Kasumi-1 (cell line): ENCODE measurements around the gene NDUFB2.
"Not testable (repeated sequence)": the region's sequence is repeated elsewhere in the genome, so short reads cannot be mapped to it uniquely, and the experiment has no call there.

ENCODE experiments used
- DNase-seq, 2 experiments: peaks; one replicate each; lab custom pipeline; 2025; lab: John Stamatoyannopoulos, UW

Gene NDUFB2

DNA sequence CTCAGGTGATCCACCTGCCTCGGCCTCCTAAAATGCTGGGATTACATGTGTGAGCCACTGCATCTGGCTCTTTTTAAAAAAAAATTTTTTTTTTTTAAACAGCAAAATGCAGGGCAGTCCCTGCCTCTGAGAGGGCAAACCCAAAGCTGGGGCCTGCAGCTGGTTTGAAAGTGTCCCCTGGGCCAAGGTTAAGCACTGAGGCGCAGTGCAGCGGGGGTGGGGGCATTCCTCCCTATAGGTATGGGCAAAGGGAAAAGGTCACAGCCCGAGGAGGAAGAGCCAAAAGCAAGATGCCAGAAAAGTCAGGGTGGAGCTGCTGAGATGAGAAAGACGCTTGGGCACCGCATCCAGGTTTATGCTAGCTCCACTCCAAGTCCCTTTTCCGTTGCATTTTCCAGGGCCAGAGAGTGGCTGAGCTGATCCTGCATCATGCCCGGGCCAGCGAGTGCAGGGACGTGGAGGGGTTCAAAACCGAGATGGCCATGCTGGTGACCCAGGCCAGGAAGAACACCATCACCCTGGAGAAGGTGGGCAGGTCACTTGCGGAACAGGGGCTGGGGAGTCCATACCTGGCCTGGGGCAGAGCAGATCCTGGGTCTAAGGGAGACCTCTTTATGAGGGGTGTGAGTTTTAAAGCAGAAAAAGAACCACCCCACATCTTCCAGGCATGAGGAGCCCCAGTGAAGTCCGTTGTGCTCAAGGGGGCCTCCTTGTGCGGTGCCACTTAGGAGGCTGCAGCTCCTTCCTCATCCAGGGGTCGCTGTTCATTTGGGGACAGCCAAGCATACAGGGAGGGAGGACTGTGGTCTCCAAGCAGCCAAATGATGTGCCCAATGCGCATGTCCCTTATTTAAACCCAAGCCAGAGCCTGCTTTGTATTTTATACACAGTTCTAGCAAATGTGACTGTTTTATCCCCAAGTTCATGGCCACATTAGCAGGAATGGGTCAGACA, 7.0 kb upstream of the NDUFB2 start:
- no peak for DNase-seq

- DNase-seq = no peak
Measured at GRCh38 chr7:140691376-140692045, 5.0 kb upstream of the NDUFB2 start.

- DNase-seq = not testable (repeated sequence)
Measured at GRCh38 chr7:140693849-140694248, 2.7 kb upstream of the NDUFB2 start.

DNA sequence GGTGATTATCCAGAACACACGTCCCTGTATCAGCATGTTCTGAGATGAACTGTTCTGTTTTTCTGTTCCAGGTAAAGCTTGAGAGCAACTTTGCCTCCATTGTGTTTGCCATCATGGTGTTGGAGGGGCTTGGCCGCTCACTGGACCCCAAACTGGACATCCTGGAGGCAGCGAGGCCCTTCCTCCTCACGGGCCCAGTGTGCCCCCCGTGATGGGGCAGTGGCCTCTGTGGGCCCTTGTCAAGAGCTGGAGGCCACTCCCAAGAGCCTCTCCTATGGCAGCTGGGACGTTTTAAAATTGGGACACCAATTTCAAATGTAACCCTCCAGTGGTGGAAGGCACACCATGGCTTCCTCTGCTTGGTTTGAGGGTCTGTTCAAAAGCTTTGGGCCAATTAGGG, 1.9 kb upstream of the NDUFB2 start:
- no peak for DNase-seq

GRCh38 chr7:140695381-140695780, 1.1 kb upstream of the NDUFB2 start:
- DNase-seq = no peak

- peak in 1 of 2 experiments; percentile 80 for DNase-seq
Measured at GRCh38 chr7:140696024-140696679, 356 bp upstream of the NDUFB2 start.

GRCh38 chr7:140697447-140698143, 1.1 kb downstream of the NDUFB2 start:
- no peak for DNase-seq

DNA sequence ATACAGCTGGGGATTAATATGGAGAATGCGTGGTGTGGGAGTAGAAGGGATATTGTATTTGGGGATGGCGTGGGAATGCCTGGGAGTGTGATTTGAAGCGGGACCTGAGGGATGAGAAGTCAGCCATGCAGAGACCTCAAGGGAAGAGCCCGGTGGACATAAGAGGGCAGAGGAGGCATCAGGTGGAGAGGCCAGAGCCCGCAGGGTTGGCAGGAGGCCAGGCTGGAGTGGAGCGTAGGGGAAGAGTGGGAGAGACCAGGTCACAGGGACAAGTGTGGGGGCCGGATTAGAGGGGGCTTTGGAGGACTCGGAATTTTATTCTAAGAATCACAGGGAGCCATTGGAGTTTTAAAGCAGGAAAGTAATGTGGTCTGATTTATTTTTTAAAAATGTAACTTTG, 2.0 kb downstream of the NDUFB2 start:
- no peak for DNase-seq

- DNase-seq = no peak
Measured at GRCh38 chr7:140702774-140703173, 6.3 kb downstream of the NDUFB2 start.

- DNase-seq = no peak
Measured at GRCh38 chr7:140704205-140704604, 7.7 kb downstream of the NDUFB2 start.

DNA sequence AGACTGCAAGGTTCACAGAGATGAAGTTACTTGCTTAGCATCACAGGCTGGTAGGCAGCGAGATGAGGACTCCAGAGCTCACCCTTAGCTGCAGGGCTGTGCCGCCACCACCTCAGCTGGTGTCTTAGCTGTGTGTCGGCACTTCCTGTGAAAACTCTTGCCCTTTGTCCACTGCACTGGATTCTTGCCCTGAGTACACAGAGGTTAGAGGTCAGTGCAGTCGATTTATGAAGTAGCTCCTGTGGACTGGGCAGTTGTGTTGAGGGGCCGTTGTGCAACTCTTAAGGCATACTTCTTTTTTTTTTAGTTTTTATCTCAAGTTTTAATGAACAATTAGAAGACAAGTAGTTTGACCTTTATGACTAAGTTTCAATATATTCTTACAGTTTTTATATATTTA, 10.6 kb downstream of the NDUFB2 start:
- no peak for DNase-seq

GRCh38 chr7:140708764-140709163, 12.3 kb downstream of the NDUFB2 start:
- DNase-seq = not testable (repeated sequence)

GRCh38 chr7:140712392-140712791, 15.9 kb downstream of the NDUFB2 start:
- DNase-seq = not testable (repeated sequence)

GRCh38 chr7:140714331-140715040, 18.0 kb downstream of the NDUFB2 start:
- DNase-seq = no peak

- peak; percentile 52 to 75 for DNase-seq
Measured at GRCh38 chr7:140719721-140720120, 23.2 kb downstream of the NDUFB2 start.

- DNase-seq = no peak
Measured at GRCh38 chr7:140722254-140722653, 25.7 kb downstream of the NDUFB2 start.

- DNase-seq = no peak
Measured at GRCh38 chr7:140723006-140723405, 26.5 kb downstream of the NDUFB2 start.

GRCh38 chr7:140723574-140723973, 27.1 kb downstream of the NDUFB2 start:
- DNase-seq = no peak

GRCh38 chr7:140724706-140725105, 28.2 kb downstream of the NDUFB2 start:
- DNase-seq = no peak

DNA sequence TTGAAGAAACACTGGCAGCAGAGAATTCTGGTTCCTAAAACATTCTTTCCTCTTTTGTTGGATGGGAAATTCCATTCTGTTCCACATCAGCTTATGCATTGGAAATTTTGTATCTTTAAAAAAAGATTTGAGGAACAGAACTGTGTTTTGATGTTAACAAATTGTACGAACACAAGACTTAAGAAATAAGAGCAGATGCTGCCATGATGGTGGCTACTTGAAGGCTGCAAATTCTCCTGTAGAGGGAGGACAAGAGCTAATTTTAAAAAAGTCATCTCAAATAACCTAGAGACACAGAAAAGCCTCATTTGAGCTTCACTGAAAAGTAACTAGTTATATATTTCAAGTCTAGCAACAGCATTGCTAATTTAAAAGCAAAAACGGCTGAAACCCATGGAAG, 29.8 kb downstream of the NDUFB2 start:
- peak; percentile 54 to 72 for DNase-seq

- no peak for DNase-seq
Measured at GRCh38 chr7:140732416-140732815, 35.9 kb downstream of the NDUFB2 start.
